Stimulated activated CD4-positive, alpha-beta T cell treated with anti-CD3 and anti-CD28 coated beads, Interleukin-15, amount 100 ng/mL, for 1 hour (primary cell): ENCODE results near the gene DOC2A.
"Not testable (repeated sequence)": the region's sequence is repeated elsewhere in the genome, so short reads cannot be mapped to it uniquely, and the experiment has no call there.

Experiments used
- DNase-seq, 2 donors: peaks; one replicate each; pipeline ENCODE4 v3.0.0-alpha.2; 2020; ENCODE audit warnings: low read depth in 1 of 2, low spot score in 1 of 2

DOC2A gene

GRCh38 chr16:30027588-30028437 is 17.0 kb upstream of the DOC2A start:
- DNase-seq: no peak

- no peak for DNase-seq
Observed at GRCh38 chr16:30026449-30026848, 15.6 kb upstream of the DOC2A start.

- no peak for DNase-seq
Observed at GRCh38 chr16:30025574-30025973, 14.7 kb upstream of the DOC2A start.

- no peak for DNase-seq
Observed at GRCh38 chr16:30025156-30025555, 14.3 kb upstream of the DOC2A start.

GRCh38 chr16:30024451-30024850 is 13.6 kb upstream of the DOC2A start:
- DNase-seq: no peak

- no peak for DNase-seq
Observed at GRCh38 chr16:30023586-30023985, 12.8 kb upstream of the DOC2A start.

GRCh38 chr16:30022887-30023286 is 12.1 kb upstream of the DOC2A start, which contains the start of gene C16orf92:
Gene C16orf92 (plus strand): TSS chr16:30023198. CDS start chr16:30023341, 143 bp downstream.
- DNase-seq: no peak

GRCh38 chr16:30018731-30019158 is 7.9 kb upstream of the DOC2A start:
- no peak for DNase-seq

GRCh38 chr16:30017937-30018336 is 7.1 kb upstream of the DOC2A start:
- not testable (repeated sequence) for DNase-seq

- no peak for DNase-seq
Observed at GRCh38 chr16:30017277-30017656, 6.4 kb upstream of the DOC2A start.

GRCh38 chr16:30016555-30017276 is 5.9 kb upstream of the DOC2A start:
- no peak for DNase-seq

- DNase-seq: not testable (repeated sequence)
Observed at GRCh38 chr16:30015450-30015849, 4.6 kb upstream of the DOC2A start.

- DNase-seq: not testable (repeated sequence)
Observed at GRCh38 chr16:30012598-30012997, 1.8 kb upstream of the DOC2A start.

- DNase-seq: no peak
Observed at GRCh38 chr16:30011714-30012504, 1.1 kb upstream of the DOC2A start.

- no peak for DNase-seq
Observed at GRCh38 chr16:30009990-30010843, 610 bp downstream of the DOC2A start.

- DNase-seq: no peak
Observed at GRCh38 chr16:30009085-30009862, 1.6 kb downstream of the DOC2A start.

- DNase-seq: no peak
Observed at GRCh38 chr16:30007378-30007895, 3.4 kb downstream of the DOC2A start.

- no peak for DNase-seq
Observed at GRCh38 chr16:30006659-30007377, 4.0 kb downstream of the DOC2A start.

- DNase-seq: no peak
Observed at GRCh38 chr16:30006095-30006473, 4.7 kb downstream of the DOC2A start.
